ENCODE results near the gene LRRK1. TPM values are rescaled to one million over a fixed set of nuclear protein-coding genes. Genes with fewer than 3 reads are reported as not detected.

LRRK1 gene, protein sequence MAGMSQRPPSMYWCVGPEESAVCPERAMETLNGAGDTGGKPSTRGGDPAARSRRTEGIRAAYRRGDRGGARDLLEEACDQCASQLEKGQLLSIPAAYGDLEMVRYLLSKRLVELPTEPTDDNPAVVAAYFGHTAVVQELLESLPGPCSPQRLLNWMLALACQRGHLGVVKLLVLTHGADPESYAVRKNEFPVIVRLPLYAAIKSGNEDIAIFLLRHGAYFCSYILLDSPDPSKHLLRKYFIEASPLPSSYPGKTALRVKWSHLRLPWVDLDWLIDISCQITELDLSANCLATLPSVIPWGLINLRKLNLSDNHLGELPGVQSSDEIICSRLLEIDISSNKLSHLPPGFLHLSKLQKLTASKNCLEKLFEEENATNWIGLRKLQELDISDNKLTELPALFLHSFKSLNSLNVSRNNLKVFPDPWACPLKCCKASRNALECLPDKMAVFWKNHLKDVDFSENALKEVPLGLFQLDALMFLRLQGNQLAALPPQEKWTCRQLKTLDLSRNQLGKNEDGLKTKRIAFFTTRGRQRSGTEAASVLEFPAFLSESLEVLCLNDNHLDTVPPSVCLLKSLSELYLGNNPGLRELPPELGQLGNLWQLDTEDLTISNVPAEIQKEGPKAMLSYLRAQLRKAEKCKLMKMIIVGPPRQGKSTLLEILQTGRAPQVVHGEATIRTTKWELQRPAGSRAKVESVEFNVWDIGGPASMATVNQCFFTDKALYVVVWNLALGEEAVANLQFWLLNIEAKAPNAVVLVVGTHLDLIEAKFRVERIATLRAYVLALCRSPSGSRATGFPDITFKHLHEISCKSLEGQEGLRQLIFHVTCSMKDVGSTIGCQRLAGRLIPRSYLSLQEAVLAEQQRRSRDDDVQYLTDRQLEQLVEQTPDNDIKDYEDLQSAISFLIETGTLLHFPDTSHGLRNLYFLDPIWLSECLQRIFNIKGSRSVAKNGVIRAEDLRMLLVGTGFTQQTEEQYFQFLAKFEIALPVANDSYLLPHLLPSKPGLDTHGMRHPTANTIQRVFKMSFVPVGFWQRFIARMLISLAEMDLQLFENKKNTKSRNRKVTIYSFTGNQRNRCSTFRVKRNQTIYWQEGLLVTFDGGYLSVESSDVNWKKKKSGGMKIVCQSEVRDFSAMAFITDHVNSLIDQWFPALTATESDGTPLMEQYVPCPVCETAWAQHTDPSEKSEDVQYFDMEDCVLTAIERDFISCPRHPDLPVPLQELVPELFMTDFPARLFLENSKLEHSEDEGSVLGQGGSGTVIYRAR (N-terminal part only)
- polyA plus RNA-seq (2013, experiment 1 of 2): 1.8 TPM
- 1.5 TPM for polyA plus RNA-seq (2013, experiment 2 of 2)

DNA sequence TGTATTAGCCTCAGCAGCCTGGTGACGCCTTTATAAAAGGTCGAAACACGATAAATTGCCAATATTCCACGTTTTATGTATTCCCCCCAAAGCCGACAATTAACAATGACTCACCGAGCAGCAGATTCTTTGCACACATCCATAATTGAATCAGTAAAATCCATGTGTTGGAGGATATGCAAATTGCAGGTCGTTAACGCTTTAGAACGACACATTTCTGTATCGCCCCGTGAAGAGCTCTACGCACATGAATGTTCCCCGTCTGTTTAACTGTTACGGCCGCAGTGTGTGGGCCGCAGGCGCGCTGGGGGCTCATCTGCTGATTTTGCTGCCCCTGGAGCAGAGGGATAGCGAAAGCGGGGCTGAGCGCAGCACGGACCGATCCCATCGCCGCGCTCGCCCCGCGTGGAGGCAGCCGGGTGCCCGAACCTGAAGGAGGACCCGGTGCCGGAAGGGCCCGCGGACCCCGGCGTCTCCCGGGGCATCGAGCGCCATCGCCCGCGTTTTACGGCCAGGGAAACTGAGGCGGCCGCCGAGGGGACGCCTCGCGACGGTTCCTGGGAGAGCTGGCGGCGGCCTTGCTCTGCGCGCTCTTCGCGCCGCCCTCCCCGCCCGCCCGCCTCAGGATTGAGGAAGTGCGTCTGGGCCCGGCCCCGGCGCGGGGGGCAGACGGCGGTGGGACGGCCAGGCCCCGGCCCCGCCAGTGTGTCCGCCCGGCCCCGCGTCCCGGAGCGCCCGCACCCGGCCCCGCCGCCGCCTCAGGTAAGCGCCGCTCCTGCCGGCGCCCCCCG, at the start of gene LRRK1:
TSS of gene LRRK1 (plus strand) at position 668 of the 791 bp plus-strand sequence. CDS start 5,276 bp downstream, outside the sequence.
- no peak within 1 kb of the TSS for H2BK5ac ChIP-seq (ENCODE audit: low read depth, low read length, poor library complexity, severe bottlenecking)
- peaks cover 0 to 56% of the 10 kb centered on the region in 2 experiments for H3K27me3 ChIP-seq (ENCODE audit: control insufficient read depth in 1 of 2, insufficient read depth in 1 of 2, low read length in 2 of 2)
- peak within 1 kb of the TSS; percentile 38 for H2BK120ac ChIP-seq (ENCODE audit: low read depth, low read length)
- H3K79me1 ChIP-seq (replicated peaks; ENCODE audit: low read length, poor library complexity, severe bottlenecking): no peaks in the 10 kb centered on the region
- H3K4me3 ChIP-seq (ENCODE audit: insufficient read depth in 1 of 2, low read depth in 1 of 2, low read length in 2 of 2): peak within 1 kb of the TSS; percentile 58 to 87
- peaks cover 0 to 33% of the 10 kb centered on the region in 2 experiments for H3K36me3 ChIP-seq (ENCODE audit: control insufficient read depth in 1 of 2, insufficient read depth in 2 of 2, low read depth in 1 of 2, low read length in 2 of 2)
- peak within 1 kb of the TSS; percentile 61 for H4K91ac ChIP-seq (ENCODE audit: low read length)
- peak within 1 kb of the TSS; percentile 13 to 33 for H3K4ac ChIP-seq (ENCODE audit: low read depth in 1 of 2, low read length in 2 of 2)
- no peaks in the 10 kb centered on the region for H3K9me3 ChIP-seq (ENCODE audit: control insufficient read depth, low read length)
- H2BK15ac ChIP-seq (ENCODE audit: low read depth, poor library complexity, severe bottlenecking): peak within 1 kb of the TSS; percentile 44
- peak within 1 kb of the TSS; percentile 87 for H2AFZ ChIP-seq (ENCODE audit: low read depth, low read length)
- H2AK5ac ChIP-seq (ENCODE audit: low read length, severe bottlenecking): no peak within 1 kb of the TSS
- H3K23ac ChIP-seq (ENCODE audit: low read length in 2 of 2): peak within 1 kb of the TSS; percentile 61 to 62
- H2BK12ac ChIP-seq (ENCODE audit: low read length in 2 of 2): peak within 1 kb of the TSS in 1 of 2 experiments; percentile 76
- peak within 1 kb of the TSS; percentile 72 for H4K8ac ChIP-seq (ENCODE audit: low read length)
- peak; percentile 55 for DNase-seq
- H3K4me1 ChIP-seq (ENCODE audit: control insufficient read depth, insufficient read depth, low read depth, low read length): peaks cover 18% of the 10 kb centered on the region
- peak within 1 kb of the TSS; percentile 56 to 76 for H3K14ac ChIP-seq (ENCODE audit: low read length in 2 of 2)
- H3K4me2 ChIP-seq (ENCODE audit: low read length, poor library complexity, severe bottlenecking): peak within 1 kb of the TSS; percentile 98
- peak within 1 kb of the TSS; percentile 89 for H3K9ac ChIP-seq (ENCODE audit: low read length)
- WGBS: 3% methylated on average over 47 of the region's 87 CpGs
- H3K27ac ChIP-seq (ENCODE audit: low read length, poor library complexity, severe bottlenecking): no peak within 1 kb of the TSS
- H3K18ac ChIP-seq (ENCODE audit: low read depth in 1 of 2, low read length in 2 of 2): peak within 1 kb of the TSS; percentile 70 to 82

DNA sequence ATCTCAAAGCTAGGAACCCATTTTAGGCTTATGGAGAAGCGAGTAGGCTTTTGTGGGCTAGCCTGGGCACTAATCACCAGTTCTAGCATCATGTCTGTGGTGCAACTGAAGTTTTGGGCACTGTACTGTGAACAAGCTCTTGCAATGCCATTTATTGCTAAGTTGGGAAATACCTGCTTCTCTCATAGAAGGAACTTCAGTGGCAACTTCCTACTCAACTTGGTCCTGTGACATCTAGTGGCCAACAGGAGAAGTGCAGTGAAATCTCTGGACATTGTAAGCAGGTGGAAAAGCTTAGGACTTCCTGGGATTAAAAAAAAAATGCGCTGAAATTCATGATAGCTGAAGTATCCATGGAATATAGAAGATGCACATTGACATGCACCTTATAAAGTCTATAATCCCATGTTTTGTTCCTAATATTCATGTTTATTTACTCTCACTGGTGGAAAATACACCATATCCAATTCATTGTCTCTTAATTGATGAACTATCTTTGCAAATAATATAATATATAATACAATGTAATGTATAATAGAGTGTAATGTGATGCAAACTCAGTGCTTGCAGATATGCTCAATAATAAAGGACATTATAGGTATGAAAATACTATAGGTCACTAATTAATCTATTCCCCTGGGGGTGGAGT, 46.0 kb upstream of the LRRK1 start:
- no peak overlapping the region for H3K9ac ChIP-seq (ENCODE audit: low read length)
- no peak overlapping the region for H3K18ac ChIP-seq (ENCODE audit: low read depth in 1 of 2, low read length in 2 of 2)
- no peak overlapping the region for H2AFZ ChIP-seq (ENCODE audit: low read depth, low read length)
- no peak overlapping the region for H4K8ac ChIP-seq (ENCODE audit: low read length)
- H3K27ac ChIP-seq (ENCODE audit: low read length, poor library complexity, severe bottlenecking): no peak overlapping the region
- peaks cover 0 to 53% of the 10 kb centered on the region in 2 experiments for H3K27me3 ChIP-seq (ENCODE audit: control insufficient read depth in 1 of 2, insufficient read depth in 1 of 2, low read length in 2 of 2)
- H2BK5ac ChIP-seq (ENCODE audit: low read depth, low read length, poor library complexity, severe bottlenecking): no peak overlapping the region
- 73% methylated on average over 1 of the region's 2 CpGs for WGBS
- H3K4me1 ChIP-seq (ENCODE audit: control insufficient read depth, insufficient read depth, low read depth, low read length): no peaks in the 10 kb centered on the region
- H3K14ac ChIP-seq (ENCODE audit: low read length in 2 of 2): no peak overlapping the region
- H3K4me3 ChIP-seq (ENCODE audit: insufficient read depth in 1 of 2, low read depth in 1 of 2, low read length in 2 of 2): no peak overlapping the region
- DNase-seq: peak; percentile 86
- no peak overlapping the region for H2BK15ac ChIP-seq (ENCODE audit: low read depth, poor library complexity, severe bottlenecking)
- H4K91ac ChIP-seq (ENCODE audit: low read length): no peak overlapping the region
- H2BK120ac ChIP-seq (ENCODE audit: low read depth, low read length): no peak overlapping the region
- H3K79me1 ChIP-seq (replicated peaks; ENCODE audit: low read length, poor library complexity, severe bottlenecking): no peaks in the 10 kb centered on the region
- no peak overlapping the region for H2BK12ac ChIP-seq (ENCODE audit: low read length in 2 of 2)
- H3K9me3 ChIP-seq (ENCODE audit: control insufficient read depth, low read length): peaks cover 6% of the 10 kb centered on the region
- H2AK5ac ChIP-seq (ENCODE audit: low read length, severe bottlenecking): no peak overlapping the region
- no peaks in the 10 kb centered on the region for H3K36me3 ChIP-seq (ENCODE audit: control insufficient read depth in 1 of 2, insufficient read depth in 2 of 2, low read depth in 1 of 2, low read length in 2 of 2)
- H3K4ac ChIP-seq (ENCODE audit: low read depth in 1 of 2, low read length in 2 of 2): no peak overlapping the region
- H3K4me2 ChIP-seq (ENCODE audit: low read length, poor library complexity, severe bottlenecking): no peak overlapping the region
- H3K23ac ChIP-seq (ENCODE audit: low read length in 2 of 2): no peak overlapping the region

DNA sequence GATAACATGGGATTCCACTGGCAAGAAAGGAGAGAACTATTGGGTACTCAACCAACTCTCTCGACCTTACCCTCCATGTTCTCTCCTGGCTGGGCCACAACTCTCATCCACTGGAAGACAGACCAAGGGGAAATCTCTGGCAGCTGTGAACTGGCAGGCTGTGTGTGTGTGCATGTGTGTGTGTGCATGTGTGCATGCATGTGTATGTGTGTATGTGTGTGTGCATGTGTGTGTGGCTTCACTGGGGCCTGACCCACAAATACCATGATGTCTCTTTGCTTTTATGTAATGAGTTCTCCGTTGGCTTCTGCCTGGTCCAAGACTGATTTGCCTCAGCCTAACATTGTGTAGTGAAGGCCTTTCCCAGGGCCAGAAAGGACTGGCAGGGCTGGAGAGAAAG, 43.7 kb upstream of the LRRK1 start:
- H3K18ac ChIP-seq (ENCODE audit: low read depth in 1 of 2, low read length in 2 of 2): no peak overlapping the region
- 83% methylated on average over 1 of the region's 2 CpGs for WGBS
- no peak for DNase-seq

More for the DNA sequence above, 43.7 kb upstream of the LRRK1 start:
- H2BK15ac ChIP-seq (ENCODE audit: low read depth, poor library complexity, severe bottlenecking): no peak overlapping the region
- no peak overlapping the region for H2AK5ac ChIP-seq (ENCODE audit: low read length, severe bottlenecking)
- H3K4me3 ChIP-seq (ENCODE audit: insufficient read depth in 1 of 2, low read depth in 1 of 2, low read length in 2 of 2): no peak overlapping the region
- no peak overlapping the region for H2BK120ac ChIP-seq (ENCODE audit: low read depth, low read length)
- no peaks in the 10 kb centered on the region for H3K79me1 ChIP-seq (replicated peaks; ENCODE audit: low read length, poor library complexity, severe bottlenecking)
- H3K4ac ChIP-seq (ENCODE audit: low read depth in 1 of 2, low read length in 2 of 2): no peak overlapping the region
- H3K4me2 ChIP-seq (ENCODE audit: low read length, poor library complexity, severe bottlenecking): no peak overlapping the region
- H2BK5ac ChIP-seq (ENCODE audit: low read depth, low read length, poor library complexity, severe bottlenecking): no peak overlapping the region
- no peak overlapping the region for H2BK12ac ChIP-seq (ENCODE audit: low read length in 2 of 2)
- peaks cover 0 to 65% of the 10 kb centered on the region in 2 experiments for H3K27me3 ChIP-seq (ENCODE audit: control insufficient read depth in 1 of 2, insufficient read depth in 1 of 2, low read length in 2 of 2)
- no peak overlapping the region for H3K27ac ChIP-seq (ENCODE audit: low read length, poor library complexity, severe bottlenecking)
- no peak overlapping the region for H3K9ac ChIP-seq (ENCODE audit: low read length)
- no peak overlapping the region for H3K14ac ChIP-seq (ENCODE audit: low read length in 2 of 2)
- H3K23ac ChIP-seq (ENCODE audit: low read length in 2 of 2): no peak overlapping the region
- H4K8ac ChIP-seq (ENCODE audit: low read length): no peak overlapping the region
- peaks cover 17% of the 10 kb centered on the region for H3K4me1 ChIP-seq (ENCODE audit: control insufficient read depth, insufficient read depth, low read depth, low read length)
- H3K9me3 ChIP-seq (ENCODE audit: control insufficient read depth, low read length): no peaks in the 10 kb centered on the region
- H3K36me3 ChIP-seq (ENCODE audit: control insufficient read depth in 1 of 2, insufficient read depth in 2 of 2, low read depth in 1 of 2, low read length in 2 of 2): no peaks in the 10 kb centered on the region
- H2AFZ ChIP-seq (ENCODE audit: low read depth, low read length): no peak overlapping the region
- H4K91ac ChIP-seq (ENCODE audit: low read length): no peak overlapping the region
